HG02943 (cell line): ENCODE measurements around the gene ADK.
"Not testable (repeated sequence)": the region's sequence is repeated elsewhere in the genome, so short reads cannot be mapped to it uniquely, and the experiment has no call there.

ENCODE experiments used
- ATAC-seq: cut with Tn5 transposase; IDR thresholded peaks from one replicate; pipeline ENCODE4 v1.9.1; 2021; ENCODE audit warnings: mild to moderate bottlenecking, low read depth, moderate library complexity; ENCODE audit not compliant: unreplicated experiment

The ADK gene

DNA sequence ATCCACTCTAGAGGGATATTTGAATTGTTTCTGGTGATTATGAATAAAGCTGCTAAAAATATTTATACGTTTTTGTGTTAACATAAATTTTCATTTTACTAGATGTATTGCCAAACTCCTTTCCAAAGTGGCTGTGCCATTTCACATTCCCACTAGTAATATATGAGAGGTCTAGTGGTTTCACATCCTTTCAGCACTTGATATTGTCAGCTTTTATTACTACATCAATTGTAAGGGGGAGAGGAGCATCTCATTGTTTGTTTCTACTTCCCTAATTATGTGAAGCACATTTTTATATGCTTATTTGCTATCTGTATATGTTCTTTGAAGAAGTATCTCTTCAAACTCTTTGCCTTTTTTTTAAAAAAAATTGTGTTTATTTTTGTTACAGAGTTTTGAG is 184.5 kb downstream of the ADK start:
- no peak for ATAC-seq

DNA sequence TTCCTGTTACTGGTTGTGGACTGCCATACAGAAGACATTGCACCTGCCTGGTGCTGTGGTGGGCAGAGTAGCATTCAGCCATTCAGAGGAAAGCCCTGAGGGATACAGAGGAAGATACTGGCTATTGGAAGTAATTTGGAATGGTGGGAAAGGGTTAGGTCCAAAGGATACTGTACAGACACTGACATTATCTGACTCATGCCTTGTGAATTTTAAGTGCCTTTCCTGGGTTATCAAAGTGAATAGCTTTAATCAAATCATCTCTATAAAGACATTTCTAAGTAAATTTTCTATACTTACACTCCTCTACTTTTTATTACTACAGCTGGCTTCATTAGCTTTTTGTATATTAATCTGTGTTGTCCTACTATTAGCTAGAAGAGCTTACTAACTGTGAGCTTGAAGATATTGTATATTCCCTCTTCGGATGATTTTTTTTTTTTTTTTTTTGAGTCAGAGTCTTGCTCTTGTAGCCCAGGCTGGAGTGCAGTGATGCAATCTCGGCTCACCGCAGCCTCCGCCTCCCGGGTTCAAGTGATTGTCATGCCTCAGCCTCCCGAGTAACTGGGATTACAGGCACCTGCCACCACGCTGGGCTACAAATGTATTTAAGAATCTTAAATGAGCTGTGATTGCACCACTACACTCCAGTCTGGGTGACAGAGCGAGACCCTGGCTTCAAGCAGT is 186.5 kb downstream of the ADK start:
- ATAC-seq = no peak

DNA sequence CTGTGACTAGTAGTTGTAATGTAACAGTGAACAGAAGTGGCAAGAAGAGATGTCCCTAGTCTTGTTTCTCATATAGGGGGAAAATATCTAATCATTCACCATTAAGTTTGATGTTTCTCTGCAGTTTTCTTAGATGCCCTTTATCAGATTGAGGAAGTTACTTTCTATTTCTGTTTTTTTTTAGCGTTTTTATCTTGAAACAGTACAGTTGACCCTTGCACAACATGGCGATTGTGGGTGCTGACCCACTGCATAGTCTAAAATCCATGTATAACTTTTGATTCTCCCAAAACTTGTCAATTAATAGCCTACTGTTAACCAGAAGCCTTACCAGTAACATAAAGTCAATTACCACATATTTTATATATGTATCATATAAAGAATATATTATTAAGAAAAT is 192.0 kb downstream of the ADK start:
- no peak for ATAC-seq

DNA sequence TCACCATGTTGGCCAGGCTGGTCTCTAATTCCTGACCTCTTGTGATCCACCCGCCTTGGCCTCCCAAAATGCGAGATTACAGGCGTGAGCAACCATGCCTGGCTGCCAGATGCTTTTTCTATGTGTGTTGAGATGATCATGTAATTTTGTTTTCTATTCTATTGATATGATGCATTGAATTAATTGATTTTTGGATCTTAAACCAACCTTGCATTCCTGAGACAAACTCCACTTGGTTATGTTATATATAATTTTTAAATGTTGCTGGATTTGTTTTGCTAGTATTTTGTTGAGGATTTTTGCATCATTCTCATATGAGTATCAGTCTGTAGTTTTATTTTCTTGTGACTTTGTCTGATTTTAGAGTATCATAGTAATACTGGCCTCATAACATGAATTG is 192.8 kb downstream of the ADK start:
- no peak for ATAC-seq

DNA sequence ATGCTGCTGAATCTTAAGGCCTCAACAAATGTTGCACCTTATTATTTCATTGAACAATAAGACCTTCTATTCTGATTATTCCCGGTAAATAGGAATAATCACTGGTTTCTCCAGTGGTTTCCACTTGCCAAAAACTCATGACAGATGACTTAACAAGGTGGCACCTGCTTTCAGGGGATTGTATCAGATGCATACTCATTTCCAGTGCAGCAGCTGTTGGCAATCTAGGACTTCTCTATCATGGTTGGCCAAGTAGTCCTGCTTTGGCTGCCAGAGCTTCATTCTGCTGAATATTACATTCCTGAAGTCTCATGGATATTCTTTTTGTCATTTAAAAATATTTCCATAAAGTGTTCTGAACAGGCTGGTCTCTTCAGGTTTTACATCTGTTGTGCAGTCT is 193.3 kb downstream of the ADK start:
- no peak for ATAC-seq

DNA sequence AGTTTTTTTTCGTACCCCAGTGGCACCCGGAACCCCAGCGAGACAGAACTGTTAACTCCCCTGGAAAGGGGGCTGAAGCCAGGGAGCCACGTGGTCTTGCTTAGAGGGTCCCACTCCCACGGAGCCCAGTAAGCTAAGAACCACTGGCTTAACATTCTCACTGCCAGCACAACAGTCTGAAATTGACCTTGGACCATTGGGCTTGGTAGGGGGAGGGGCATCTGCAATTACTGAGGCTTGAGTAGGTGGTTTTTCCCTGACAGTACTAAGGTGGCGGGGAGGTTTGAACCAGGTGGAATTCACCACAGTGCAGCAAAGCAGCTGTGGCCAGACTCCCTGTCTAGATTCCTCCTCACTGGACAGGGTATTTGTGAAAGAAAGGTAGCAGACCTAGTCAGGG is 196.5 kb downstream of the ADK start:
- ATAC-seq = no peak

DNA sequence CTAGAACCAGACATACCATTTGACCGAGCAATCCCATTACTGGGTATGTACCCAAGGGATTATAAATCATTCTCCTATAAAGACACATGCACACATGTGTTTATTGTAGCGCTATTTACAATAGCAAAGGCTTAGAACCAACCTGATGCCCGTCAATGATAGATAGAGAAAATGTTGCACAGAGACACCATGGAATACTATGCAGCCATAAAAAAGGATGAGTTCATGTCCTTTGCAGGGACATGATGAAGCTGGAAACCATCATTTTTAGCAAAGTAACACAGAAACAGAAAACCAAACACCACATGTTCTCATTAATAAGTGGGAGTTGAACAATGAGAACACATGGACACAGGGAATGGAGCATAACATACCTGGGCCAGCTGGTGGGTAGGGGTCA is 202.0 kb downstream of the ADK start:
- ATAC-seq = not testable (repeated sequence)

DNA sequence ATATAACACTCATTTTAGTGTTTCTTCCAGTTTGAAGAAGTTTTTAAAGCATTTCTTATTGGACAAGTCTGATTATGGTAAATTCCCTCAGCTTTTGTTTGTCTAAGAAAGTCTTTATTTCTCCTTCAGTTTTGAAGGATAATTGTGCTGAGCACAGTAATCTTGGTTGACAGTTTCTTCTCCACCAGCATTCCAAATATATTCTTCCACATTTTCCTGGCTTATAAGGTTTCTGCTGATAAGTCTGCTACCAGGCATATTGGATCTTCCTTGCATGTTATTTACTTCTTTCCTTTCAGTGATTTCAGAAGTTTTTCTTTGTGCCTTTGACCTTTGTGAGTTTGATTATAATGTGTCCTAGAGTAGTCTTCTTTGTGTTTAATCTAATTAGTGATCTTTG is 210.7 kb downstream of the ADK start:
- ATAC-seq = no peak

DNA sequence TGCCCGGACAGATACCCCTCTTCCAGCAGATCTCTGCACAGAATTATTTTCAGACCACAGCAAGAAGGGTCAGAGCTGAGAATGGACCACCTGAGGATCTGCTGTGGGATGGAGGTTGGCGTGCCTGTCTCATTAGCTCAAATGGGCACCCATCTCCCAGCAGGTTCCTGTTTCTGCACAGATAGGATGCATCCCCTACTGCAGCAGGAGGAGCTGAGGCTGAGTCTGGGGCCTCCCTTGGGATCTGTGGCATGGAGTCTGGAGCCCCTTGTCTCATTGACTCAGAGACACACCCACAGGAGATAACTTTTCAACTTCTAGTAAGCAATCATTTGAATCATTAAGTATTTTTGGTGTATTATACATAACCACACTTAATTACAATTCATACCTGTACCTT is 212.7 kb downstream of the ADK start:
- no peak for ATAC-seq

DNA sequence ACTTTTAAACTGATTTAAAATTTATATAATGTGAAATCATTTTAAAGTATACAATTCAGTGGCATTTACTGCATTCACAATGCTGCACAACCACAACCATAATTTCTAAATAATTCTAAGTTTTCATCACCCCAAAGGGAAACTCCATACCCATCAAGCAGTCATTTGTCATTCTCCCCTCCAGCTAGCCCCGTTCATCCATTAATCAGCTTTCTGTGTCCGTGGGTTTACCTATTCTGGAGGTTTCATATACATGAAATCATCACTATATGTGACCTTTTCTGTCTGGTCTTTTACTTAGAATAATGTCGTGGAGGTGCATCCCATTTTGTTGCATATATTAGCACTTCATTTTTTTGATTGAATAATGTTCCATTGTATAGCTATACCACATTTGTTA is 214.1 kb downstream of the ADK start:
- no peak for ATAC-seq

DNA sequence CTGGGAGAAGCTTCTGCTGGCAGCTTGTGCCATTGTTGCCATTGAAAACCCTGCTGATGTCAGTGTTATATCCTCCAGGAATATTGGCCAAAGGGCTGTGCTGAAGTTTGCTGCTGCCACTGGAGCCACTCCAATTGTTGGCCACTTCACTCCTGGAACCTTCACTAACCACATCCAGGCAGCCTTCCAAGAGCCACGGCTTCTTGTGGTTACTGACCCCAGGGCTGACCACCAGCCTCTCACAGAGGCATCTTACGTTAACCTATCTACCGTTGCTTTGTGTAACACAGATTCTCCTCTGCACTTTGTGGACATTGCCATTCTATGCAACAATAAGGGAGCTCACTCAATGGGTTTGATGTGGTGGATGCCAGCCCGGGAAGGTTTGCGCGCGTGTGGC is 220.7 kb downstream of the ADK start:
- ATAC-seq = no peak

DNA sequence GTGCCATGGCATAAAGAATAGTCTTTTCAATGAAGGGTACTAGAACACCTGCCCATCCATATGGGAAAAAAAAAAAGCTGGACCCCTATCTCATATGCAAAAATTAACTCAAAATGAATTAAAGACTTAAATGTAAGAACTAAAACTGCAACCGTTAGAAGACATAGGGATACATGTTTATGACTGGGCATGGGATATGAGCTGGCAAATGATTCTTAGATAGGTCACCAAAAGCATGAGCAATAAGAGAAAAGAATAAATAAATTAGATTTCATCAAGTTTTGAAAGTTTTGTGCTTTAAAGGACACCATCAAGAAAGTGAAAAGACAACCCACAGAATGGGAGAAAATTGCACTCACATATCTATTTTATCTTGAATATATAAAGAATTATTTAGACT is 222.0 kb downstream of the ADK start:
- no peak for ATAC-seq

DNA sequence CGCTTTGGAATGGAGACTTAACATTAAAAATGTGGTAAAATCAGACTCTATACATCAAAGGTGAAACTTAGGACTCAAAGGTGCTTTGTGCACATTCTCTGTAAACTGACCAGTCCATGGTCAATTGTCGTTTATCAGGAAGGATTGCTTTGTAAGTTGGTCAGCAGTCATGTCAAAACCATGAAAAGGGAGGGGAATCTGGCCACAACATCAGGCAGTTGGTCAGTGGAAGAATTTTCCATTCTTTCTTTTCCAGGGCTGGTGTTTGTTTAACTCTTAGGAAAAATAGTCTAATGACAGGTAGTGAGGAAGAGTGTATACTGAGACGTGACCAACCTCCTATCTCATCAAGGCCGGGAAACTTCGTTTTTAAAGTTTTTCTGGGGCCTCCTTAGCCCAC is 226.5 kb downstream of the ADK start:
- no peak for ATAC-seq

DNA sequence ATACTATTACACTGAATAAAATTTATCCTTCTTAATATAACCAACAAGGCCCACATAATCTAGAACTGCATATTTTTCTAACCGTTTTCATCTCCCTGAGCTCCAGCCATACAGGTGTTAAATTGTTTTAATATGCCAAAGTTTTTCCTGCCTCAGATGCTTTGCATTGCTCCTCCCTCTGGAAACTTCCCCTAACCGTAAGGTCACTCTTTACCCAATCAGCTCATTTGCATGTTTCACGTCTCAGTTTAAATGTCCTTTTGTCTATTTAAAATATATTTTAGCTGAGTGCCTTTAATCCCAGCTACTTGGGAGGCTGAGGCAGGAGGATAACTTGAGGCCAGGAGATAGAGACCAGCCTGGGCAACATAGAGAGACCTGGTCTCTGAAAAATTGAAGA is 228.5 kb downstream of the ADK start:
- no peak for ATAC-seq

DNA sequence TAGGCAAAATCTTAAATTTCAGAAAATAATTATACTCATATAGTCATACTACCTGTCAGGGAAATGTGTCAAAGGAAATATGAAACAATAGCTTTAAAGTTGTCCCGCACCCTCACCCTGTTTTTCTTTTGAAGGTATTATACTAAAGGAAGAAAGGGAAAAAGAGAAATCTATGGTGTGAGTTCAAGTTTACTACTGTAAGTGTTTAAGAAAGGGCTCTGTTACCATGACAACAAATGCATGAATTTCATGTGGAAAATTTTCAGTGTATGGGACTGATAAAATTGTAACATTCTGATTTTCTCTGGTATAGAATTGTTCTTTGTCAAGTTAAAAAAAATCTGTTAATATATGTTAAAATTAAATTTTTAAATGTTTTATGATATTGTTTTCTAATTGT is 229.8 kb downstream of the ADK start:
- ATAC-seq = no peak

DNA sequence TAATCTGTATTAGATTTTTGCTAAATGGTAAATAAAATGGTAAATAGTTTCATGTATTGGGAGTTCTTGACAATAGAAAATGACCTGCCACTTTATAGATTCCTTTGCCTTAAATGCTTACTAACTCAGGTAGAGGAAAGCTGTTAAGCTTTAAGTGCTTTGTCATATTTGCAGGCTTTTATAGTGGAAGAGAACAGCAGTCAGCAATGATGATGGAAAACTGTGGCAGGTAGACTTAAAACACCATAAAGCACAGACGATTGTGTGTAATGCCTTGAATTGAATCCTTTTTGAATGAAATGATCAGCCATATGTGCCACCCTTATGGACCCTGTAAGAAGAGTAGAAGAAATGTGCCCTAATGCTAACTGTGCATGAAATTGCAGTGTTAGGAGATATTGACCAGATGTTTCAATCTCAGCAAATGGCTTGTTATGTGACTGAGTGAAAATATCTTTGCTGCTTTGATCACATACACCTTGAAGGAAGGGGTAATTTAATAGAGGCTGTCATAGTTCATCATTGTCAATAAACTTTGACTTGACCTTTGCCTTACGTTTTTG is 230.4 kb downstream of the ADK start:
- ATAC-seq = no peak

DNA sequence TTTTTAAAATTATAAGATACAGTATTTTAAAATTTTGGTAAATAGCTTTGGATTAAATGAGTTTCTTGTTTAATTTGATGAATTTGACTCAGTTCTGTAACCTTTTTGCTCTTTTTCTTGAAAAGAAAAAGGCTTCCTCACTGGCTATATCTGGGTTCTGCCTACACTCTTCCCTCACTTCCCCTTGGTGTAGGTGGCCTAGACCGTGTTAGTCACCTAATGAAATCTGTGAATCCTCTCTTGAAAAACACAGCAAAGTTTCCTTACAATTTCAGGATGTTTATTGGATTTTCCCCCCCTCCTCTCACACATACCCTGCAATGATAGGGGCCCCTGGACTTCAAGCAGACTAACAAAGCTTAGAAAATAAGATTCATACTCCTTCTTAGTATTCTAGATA is 231.6 kb downstream of the ADK start:
- ATAC-seq = no peak

DNA sequence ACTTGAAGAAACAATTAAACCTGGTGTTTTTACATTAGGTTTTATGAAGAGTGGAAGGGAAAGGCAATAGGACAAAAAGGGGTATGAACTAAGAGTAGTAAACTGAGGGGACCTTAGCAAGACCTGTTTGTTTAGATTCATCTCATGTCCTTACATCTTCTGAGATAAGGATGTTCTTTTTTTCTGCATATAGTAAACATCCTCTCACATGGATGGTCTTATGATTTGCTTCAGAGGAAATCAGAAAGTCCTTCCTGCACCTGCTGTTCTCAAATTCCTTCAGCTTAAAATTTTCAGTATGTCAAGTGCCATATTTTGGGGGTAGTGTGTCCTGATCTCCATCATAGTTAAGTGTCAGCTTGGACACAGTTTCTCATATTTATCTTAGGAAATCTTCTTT is 232.6 kb downstream of the ADK start:
- ATAC-seq = no peak

DNA sequence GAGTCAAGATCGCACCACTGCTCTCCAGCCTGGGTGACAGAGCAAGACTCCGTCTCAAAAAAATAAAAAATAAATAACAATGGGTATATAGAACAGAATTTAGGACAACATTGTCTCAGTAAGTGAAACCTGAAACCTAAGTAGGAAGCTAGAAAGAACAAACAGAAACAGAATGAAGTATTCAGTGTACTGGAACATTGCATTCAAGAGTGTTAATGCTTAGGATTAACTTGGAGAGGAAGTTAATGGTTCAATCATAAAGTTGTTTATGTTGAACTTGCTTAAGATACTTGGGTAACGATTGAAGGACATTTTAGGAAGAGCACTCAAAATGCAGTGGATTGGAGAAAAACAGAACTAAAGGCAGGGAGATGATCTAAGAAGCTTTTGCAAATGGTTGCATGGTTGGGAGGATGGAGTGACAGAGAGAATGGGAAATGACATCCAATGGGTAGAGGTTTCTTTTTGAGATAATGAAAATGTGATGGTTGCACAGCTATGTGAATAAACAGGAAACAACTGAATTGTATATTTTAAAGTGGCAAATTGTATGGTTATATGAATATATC is 233.7 kb downstream of the ADK start:
- ATAC-seq = no peak

DNA sequence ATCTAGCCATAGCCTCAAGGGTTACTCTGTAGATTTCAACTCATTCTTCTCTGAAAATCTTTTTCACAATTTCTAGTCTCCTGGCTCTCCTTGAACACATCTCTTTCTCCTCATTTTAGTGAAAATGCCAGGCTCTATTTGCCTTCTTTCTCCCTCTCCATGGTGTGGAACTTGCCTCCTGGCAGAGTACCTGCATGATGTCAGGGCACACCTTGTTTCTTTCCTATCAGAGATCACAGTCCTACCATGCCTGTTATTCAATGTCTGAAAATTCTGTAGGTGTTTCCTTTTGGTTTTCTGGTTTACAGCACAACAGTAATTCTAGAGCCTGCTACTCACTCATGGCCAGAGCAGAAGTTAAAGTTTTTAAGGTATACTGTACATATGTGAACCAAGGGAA is 237.8 kb downstream of the ADK start:
- no peak for ATAC-seq

DNA sequence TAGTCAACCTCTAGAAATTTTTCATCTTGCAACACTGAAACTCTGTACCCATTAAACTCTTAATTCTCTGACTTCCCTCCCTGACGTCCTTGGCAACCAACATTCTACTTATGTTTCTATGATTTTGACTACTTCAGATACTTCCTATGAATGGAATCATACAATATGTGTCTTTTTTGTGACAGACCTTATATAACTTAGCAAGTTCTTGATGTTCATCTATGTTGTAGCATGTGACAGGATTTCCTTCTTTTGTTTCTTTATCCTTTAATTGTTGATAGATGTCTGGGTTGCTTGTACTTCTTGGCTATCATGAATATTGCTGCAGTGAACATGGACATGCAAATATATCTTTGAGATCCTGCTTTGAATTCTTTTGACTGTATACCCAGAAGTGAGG is 240.8 kb downstream of the ADK start:
- no peak for ATAC-seq

DNA sequence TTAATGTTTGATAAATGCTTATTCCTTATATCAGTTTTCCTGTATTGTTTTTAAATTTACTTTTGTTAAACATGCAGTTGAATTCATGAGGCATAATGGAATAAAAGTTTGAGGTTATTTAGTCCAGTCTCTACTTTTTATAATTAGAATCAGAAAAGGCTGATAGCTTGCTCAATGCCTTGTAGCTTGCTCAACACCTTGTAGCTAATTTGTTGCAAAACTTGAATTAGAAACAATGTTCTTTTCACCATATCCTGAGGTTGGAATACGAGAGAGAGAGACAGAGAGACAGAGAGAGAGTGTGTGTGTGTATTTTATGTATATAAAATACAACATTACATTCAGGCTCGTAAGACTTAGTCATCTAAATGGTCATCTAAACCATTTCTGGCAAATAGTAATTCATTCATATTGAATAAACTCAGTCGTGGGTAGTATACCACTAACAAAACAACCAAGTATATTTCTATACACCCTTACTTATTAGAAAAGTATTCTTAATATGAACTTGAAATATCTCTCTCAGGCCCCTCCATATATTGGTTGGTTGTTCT is 243.5 kb downstream of the ADK start:
- ATAC-seq = no peak
